ENCODE data around the gene CDCP1. TPM values are rescaled to one million over a fixed set of nuclear protein-coding genes. Genes with fewer than 3 reads are reported as not detected.
"Not testable (repeated sequence)": the region's sequence is repeated elsewhere in the genome, so short reads cannot be mapped to it uniquely, and the experiment has no call there.

The CDCP1 gene
- total and polyA plus RNA-seq, 2 experiments from 2014 or later: 5.4 to 8.8 TPM

- Histone ChIP-seq H3K9me3 (ENCODE audit: low read depth) (no peaks in the 10 kb centered on the region), H3F3A (ENCODE audit: insufficient read depth) (peaks cover 38% of the 10 kb centered on the region), H3K4me2 (ENCODE audit: unreplicated experiment) (no peak overlapping the region), H3K27me3 (replicated peaks; ENCODE audit: insufficient read depth) (no peaks in the 10 kb centered on the region), H2AFZ (no peak overlapping the region), H3K36me3 (ENCODE audit: low read depth) (no peaks in the 10 kb centered on the region), H4K20me1 (ENCODE audit: insufficient read depth) (no peaks in the 10 kb centered on the region), H3K27ac (no peak overlapping the region), H3K79me2 (ENCODE audit: insufficient read depth) (no peaks in the 10 kb centered on the region), H3K4me3 (no peak overlapping the region), H3K9me2 (ENCODE audit: insufficient read depth) (no peaks in the 10 kb centered on the region), H3K4me1 (ENCODE audit: insufficient read depth) (peaks cover 20% of the 10 kb centered on the region), H3K9ac (no peak overlapping the region)
- 68 to 76% methylated on average over 2 of the region's 2 CpGs for WGBS, 2 experiments (ENCODE audit: low coverage in 1 of 2, low lambda C conversion rate in 2 of 2, missing lambda C conversion rate in 2 of 2)
- TF ChIP-seq EZH2 (IDR thresholded peaks at IDR 0.05; ENCODE audit: insufficient read depth, poor library complexity, severe bottlenecking) (no peak), EZH2phosphoT487 (IDR thresholded peaks at IDR 0.05; ENCODE audit: insufficient read depth, low read depth) (no peak)
- no peak for DNase-seq
- in situ Hi-C loops (cut with MboI): no loop called here
Measured at GRCh38 chr3:45151100-45151499, 4.9 kb upstream of the CDCP1 start.

- H3K9me2 ChIP-seq (ENCODE audit: insufficient read depth): no peaks in the 10 kb centered on the region
- WGBS, 2 experiments (ENCODE audit: low coverage in 1 of 2, low lambda C conversion rate in 2 of 2, missing lambda C conversion rate in 2 of 2): 66 to 71% methylated on average over 2 of the region's 2 CpGs
- H3K27ac ChIP-seq: no peak overlapping the region
- no peak overlapping the region for H3K4me3 ChIP-seq
- in situ Hi-C loops (cut with MboI): no loop called here
- no peak overlapping the region for H3K9ac ChIP-seq
- peaks cover 14% of the 10 kb centered on the region for H3K79me2 ChIP-seq (ENCODE audit: insufficient read depth)
- DNase-seq: no peak
- H3K9me3 ChIP-seq (ENCODE audit: low read depth): no peaks in the 10 kb centered on the region
- H3K4me2 ChIP-seq (ENCODE audit: unreplicated experiment): no peak overlapping the region
- H3K36me3 ChIP-seq (ENCODE audit: low read depth): no peaks in the 10 kb centered on the region
- TF ChIP-seq EZH2 (IDR thresholded peaks at IDR 0.05; ENCODE audit: insufficient read depth, poor library complexity, severe bottlenecking): no peak
- no peak for TF ChIP-seq EZH2phosphoT487 (IDR thresholded peaks at IDR 0.05; ENCODE audit: insufficient read depth, low read depth)
- peaks cover 13% of the 10 kb centered on the region for H3K4me1 ChIP-seq (ENCODE audit: insufficient read depth)
- H3F3A ChIP-seq (ENCODE audit: insufficient read depth): peaks cover 18% of the 10 kb centered on the region
- H2AFZ ChIP-seq: no peak overlapping the region
- no peaks in the 10 kb centered on the region for H4K20me1 ChIP-seq (ENCODE audit: insufficient read depth)
- H3K27me3 ChIP-seq (replicated peaks; ENCODE audit: insufficient read depth): no peaks in the 10 kb centered on the region
Measured at GRCh38 chr3:45148921-45149320, 2.7 kb upstream of the CDCP1 start.

- DNase-seq: no peak
Measured at GRCh38 chr3:45145223-45145622, 955 bp downstream of the CDCP1 start.

GRCh38 chr3:45143673-45144671, 2.2 kb downstream of the CDCP1 start:
- Histone ChIP-seq H4K20me1 (ENCODE audit: insufficient read depth) (no peaks in the 10 kb centered on the region), H3K4me2 (ENCODE audit: unreplicated experiment) (no peak overlapping the region), H3K27me3 (replicated peaks; ENCODE audit: insufficient read depth) (no peaks in the 10 kb centered on the region), H3K79me2 (ENCODE audit: insufficient read depth) (peaks cover 49% of the 10 kb centered on the region), H3K9me3 (ENCODE audit: low read depth) (no peaks in the 10 kb centered on the region), H3K9ac (no peak overlapping the region), H3K36me3 (ENCODE audit: low read depth) (no peaks in the 10 kb centered on the region), H3F3A (ENCODE audit: insufficient read depth) (peaks cover 25% of the 10 kb centered on the region), H3K9me2 (ENCODE audit: insufficient read depth) (no peaks in the 10 kb centered on the region), H3K27ac (peak overlapping the region; percentile 7; the same call in 1 of the 2 replicates), H3K4me1 (ENCODE audit: insufficient read depth) (peaks cover 29% of the 10 kb centered on the region), H3K4me3 (no peak overlapping the region), H2AFZ (peak overlapping the region; percentile 62)
- TF ChIP-seq EZH2phosphoT487 (IDR thresholded peaks at IDR 0.05; ENCODE audit: insufficient read depth, low read depth) (no peak), EZH2 (IDR thresholded peaks at IDR 0.05; ENCODE audit: insufficient read depth, poor library complexity, severe bottlenecking) (no peak)
- no peak for DNase-seq
- 85 to 88% methylated on average over 6 of the region's 6 CpGs for WGBS, 2 experiments (ENCODE audit: low coverage in 1 of 2, low lambda C conversion rate in 2 of 2, missing lambda C conversion rate in 2 of 2)
- in situ Hi-C loops (cut with MboI): no loop called here

More at GRCh38 chr3:45145223-45145622, 955 bp downstream of the CDCP1 start:
- Histone ChIP-seq H3K27ac (no peak overlapping the region), H2AFZ (peak overlapping the region; percentile 79), H3K27me3 (replicated peaks; ENCODE audit: insufficient read depth) (no peaks in the 10 kb centered on the region), H3K79me2 (ENCODE audit: insufficient read depth) (peaks cover 49% of the 10 kb centered on the region), H3K4me3 (peak overlapping the region; percentile 73), H3K9me3 (ENCODE audit: low read depth) (no peaks in the 10 kb centered on the region), H4K20me1 (ENCODE audit: insufficient read depth) (no peaks in the 10 kb centered on the region), H3K4me2 (ENCODE audit: unreplicated experiment) (peak overlapping the region; percentile 81), H3K9me2 (ENCODE audit: insufficient read depth) (no peaks in the 10 kb centered on the region), H3F3A (ENCODE audit: insufficient read depth) (peaks cover 13% of the 10 kb centered on the region), H3K9ac (peak overlapping the region; percentile 63), H3K36me3 (ENCODE audit: low read depth) (no peaks in the 10 kb centered on the region), H3K4me1 (ENCODE audit: insufficient read depth) (peaks cover 18% of the 10 kb centered on the region)
- WGBS, 2 experiments (ENCODE audit: low coverage in 1 of 2, low lambda C conversion rate in 2 of 2, missing lambda C conversion rate in 2 of 2): 35 to 38% methylated on average over 15 of the region's 15 CpGs
- in situ Hi-C loops (cut with MboI): no loop called here
- no peak for TF ChIP-seq EZH2 (IDR thresholded peaks at IDR 0.05; ENCODE audit: insufficient read depth, poor library complexity, severe bottlenecking)
- TF ChIP-seq EZH2phosphoT487 (IDR thresholded peaks at IDR 0.05; ENCODE audit: insufficient read depth, low read depth): no peak

GRCh38 chr3:45140770-45141155, 5.4 kb downstream of the CDCP1 start:
- H3K27me3 ChIP-seq (replicated peaks; ENCODE audit: insufficient read depth); H3K9me3 ChIP-seq (ENCODE audit: low read depth); H3K9me2 ChIP-seq (ENCODE audit: insufficient read depth); H3K4me3 ChIP-seq; H4K20me1 ChIP-seq (ENCODE audit: insufficient read depth); H3K36me3 ChIP-seq (ENCODE audit: low read depth); in situ Hi-C loops (cut with MboI); DNase-seq: not testable (repeated sequence)
- WGBS, 2 experiments (ENCODE audit: low coverage in 1 of 2, low lambda C conversion rate in 2 of 2, missing lambda C conversion rate in 2 of 2): 36 to 55% methylated on average over 4 of the region's 4 CpGs
- H3F3A ChIP-seq (ENCODE audit: insufficient read depth): peaks cover 45% of the 10 kb centered on the region
- H3K9ac ChIP-seq: peak overlapping the region; percentile 57; the same call in 1 of the 2 replicates
- H3K27ac ChIP-seq: peak overlapping the region; percentile 89
- peak overlapping the region; percentile 40 for H3K4me2 ChIP-seq (ENCODE audit: unreplicated experiment)
- peaks cover 54% of the 10 kb centered on the region for H3K4me1 ChIP-seq (ENCODE audit: insufficient read depth)
- H2AFZ ChIP-seq: peak overlapping the region; percentile 63
- H3K79me2 ChIP-seq (ENCODE audit: insufficient read depth): peaks cover 60% of the 10 kb centered on the region

Data from GM23248 (cell line).